BE2C (cell line): ENCODE results near the gene COPE.
A peak's percentile ranks its signal among the peaks of the same experiment; 100 is the strongest.

ENCODE experiments used
- DNase-seq: peaks from one replicate; pipeline ENCODE4 v3.0.0-alpha.2; 2020
- H3K27me3 ChIP-seq: fragments of 250-450 bp; sonication (Bioruptor Pico); 2 replicates; pipeline ENCODE4 v1.5.1; 2020; ENCODE audit warnings: mild to moderate bottlenecking
- H3K36me3 ChIP-seq: fragments of 250-450 bp; sonication (Bioruptor Pico); 2 replicates; pipeline ENCODE4 v1.5.1; 2020; ENCODE audit warnings: mild to moderate bottlenecking
- H3K4me1 ChIP-seq: fragments of 250-450 bp; sonication (Bioruptor Pico); 2 replicates; pipeline ENCODE4 v1.5.1; 2020
- H3K4me3 ChIP-seq: 2 replicates; pipeline ENCODE4 v1.5.1; 2011; ENCODE audit warnings: low read depth, low read length
- H3K9me3 ChIP-seq: fragments of 250-450 bp; sonication (Bioruptor Pico); 2 replicates; pipeline ENCODE4 v1.5.1; 2020
- CTCF ChIP-seq: IDR thresholded peaks from 2 replicates; pipeline ENCODE4 v1.5.1; 2012; ENCODE audit warnings: mild to moderate bottlenecking, low read depth, low read length

COPE gene

GRCh38 chr19:18901491-18901890, 17.7 kb downstream of the COPE start:
- Histone ChIP-seq H3K4me1 (peaks cover 7% of the 10 kb centered on the region), H3K9me3 (no peaks in the 10 kb centered on the region), H3K4me3 (no peak overlapping the region), H3K36me3 (peaks cover 1% of the 10 kb centered on the region), H3K27me3 (no peaks in the 10 kb centered on the region)
- DNase-seq = no peak
- TF ChIP-seq CTCF = no peak

GRCh38 chr19:18900700-18901481, 18.3 kb downstream of the COPE start:
- peak; percentile 5 for DNase-seq
- Histone ChIP-seq H3K4me3 (no peak overlapping the region), H3K9me3 (no peaks in the 10 kb centered on the region), H3K27me3 (no peaks in the 10 kb centered on the region), H3K4me1 (peaks cover 7% of the 10 kb centered on the region), H3K36me3 (no peaks in the 10 kb centered on the region)
- TF ChIP-seq CTCF = no peak

- TF ChIP-seq CTCF = no peak
- no peaks in the 10 kb centered on the region for H3K9me3 ChIP-seq
- H3K4me3 ChIP-seq = no peak overlapping the region
- H3K27me3 ChIP-seq = no peaks in the 10 kb centered on the region
- peaks cover 7% of the 10 kb centered on the region for H3K4me1 ChIP-seq
- no peaks in the 10 kb centered on the region for H3K36me3 ChIP-seq
- DNase-seq = no peak
Observed at GRCh38 chr19:18899624-18900560, 19.3 kb downstream of the COPE start.

- no peak overlapping the region for H3K4me3 ChIP-seq
- no peaks in the 10 kb centered on the region for H3K27me3 ChIP-seq
- no peak for TF ChIP-seq CTCF
- no peaks in the 10 kb centered on the region for H3K9me3 ChIP-seq
- DNase-seq = no peak
- no peaks in the 10 kb centered on the region for H3K36me3 ChIP-seq
- peaks cover 9% of the 10 kb centered on the region for H3K4me1 ChIP-seq
Observed at GRCh38 chr19:18898607-18899408, 20.4 kb downstream of the COPE start.

GRCh38 chr19:18898081-18898606, 21.0 kb downstream of the COPE start:
- Histone ChIP-seq H3K27me3 (no peaks in the 10 kb centered on the region), H3K4me3 (no peak overlapping the region), H3K9me3 (no peaks in the 10 kb centered on the region), H3K36me3 (no peaks in the 10 kb centered on the region), H3K4me1 (peaks cover 12% of the 10 kb centered on the region)
- no peak for TF ChIP-seq CTCF
- peak; percentile 42 for DNase-seq
